ENCODE data around the gene ALKBH1. TPM values are rescaled to one million over a fixed set of nuclear protein-coding genes. Genes with fewer than 3 reads are reported as not detected.

Gene ALKBH1
- total RNA-seq, 1 donor from 2014 or later = 13.5 TPM

GRCh38 chr14:77625360-77625759 is 82.5 kb downstream of the ALKBH1 start:
- intact Hi-C loops (cut with micrococcal nuclease) = no loop called here

DNA sequence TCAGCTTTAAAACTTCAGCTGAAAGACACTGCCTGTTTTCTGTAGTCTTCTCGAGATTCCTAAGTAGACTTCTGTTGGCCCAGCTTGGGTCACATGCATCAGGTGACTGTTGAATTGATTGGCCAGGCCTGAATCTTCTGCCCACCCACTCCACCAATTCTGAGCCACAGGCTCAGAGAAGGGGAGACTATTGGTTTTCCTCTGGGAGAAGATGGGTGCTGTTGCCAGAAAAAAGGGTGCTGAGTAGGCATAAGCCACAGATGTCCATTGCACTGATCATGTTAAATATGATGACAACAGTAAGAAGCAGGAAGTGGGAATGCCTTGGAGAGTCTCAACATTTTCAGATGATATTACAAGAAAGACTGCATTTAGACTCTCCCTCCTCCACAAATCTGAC is 84.6 kb downstream of the ALKBH1 start:
- intact Hi-C loops (cut with micrococcal nuclease) = no loop called here

Other genes with a start within 250 kb of the ALKBH1 start
- 217 and 245 TPM in 2 replicates for gene AHSA1, start 249.9 kb downstream of the ALKBH1 start, total RNA-seq
- 0.18 TPM in 1 of 2 replicates, not detected in the other for gene ISM2, start 209.2 kb downstream of the ALKBH1 start, total RNA-seq
- 48.4 and 51.6 TPM in 2 replicates for gene SPTLC2, start 91.4 kb downstream of the ALKBH1 start, total RNA-seq
- gene SLIRP, start 80 bp upstream of the ALKBH1 start, total RNA-seq = 72.8 and 85.2 TPM in 2 replicates
- 113 and 114 TPM in 2 replicates for gene SNW1, start 53.1 kb upstream of the ALKBH1 start, total RNA-seq
- 3.7 and 4.5 TPM in 2 replicates for gene ADCK1, start 92.1 kb upstream of the ALKBH1 start, total RNA-seq

Measured in T-helper 2 cell treated with Interferon-gamma antibody and Interleukin-4, amounts not matched to agents 100 ng/mL and 5 ng/mL, for 36 hours (primary cell).